HG03064 (cell line): ENCODE data around the gene TFF1.

Experiments used
- ATAC-seq: cut with Tn5 transposase; IDR thresholded peaks from one replicate; pipeline ENCODE4 v1.9.1; 2021; ENCODE audit warnings: low read depth; ENCODE audit not compliant: unreplicated experiment

The TFF1 gene

DNA sequence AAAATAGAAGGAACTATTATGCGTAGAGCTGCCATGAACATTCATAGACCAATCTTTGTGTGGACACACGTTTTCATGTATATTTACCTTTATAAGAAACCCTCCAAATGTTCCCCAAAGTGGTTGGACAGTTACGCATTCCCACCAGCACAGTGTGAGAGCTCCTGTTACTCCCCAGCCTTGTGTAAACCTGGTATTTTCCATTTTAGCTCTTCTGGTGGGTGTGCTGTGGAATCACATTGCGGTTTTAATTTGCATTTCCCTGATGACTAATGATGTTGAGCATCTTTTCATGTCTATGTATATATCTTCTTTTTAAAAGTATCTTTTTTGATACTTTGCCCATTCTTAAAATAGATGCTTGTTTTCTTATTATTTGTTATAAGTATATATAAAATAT is 34.2 kb upstream of the TFF1 start:
- no peak for ATAC-seq

- ATAC-seq: no peak
Measured at GRCh38 chr21:42398436-42399028, 32.2 kb upstream of the TFF1 start.

- no peak for ATAC-seq
Measured at GRCh38 chr21:42397746-42398394, 31.5 kb upstream of the TFF1 start.

DNA sequence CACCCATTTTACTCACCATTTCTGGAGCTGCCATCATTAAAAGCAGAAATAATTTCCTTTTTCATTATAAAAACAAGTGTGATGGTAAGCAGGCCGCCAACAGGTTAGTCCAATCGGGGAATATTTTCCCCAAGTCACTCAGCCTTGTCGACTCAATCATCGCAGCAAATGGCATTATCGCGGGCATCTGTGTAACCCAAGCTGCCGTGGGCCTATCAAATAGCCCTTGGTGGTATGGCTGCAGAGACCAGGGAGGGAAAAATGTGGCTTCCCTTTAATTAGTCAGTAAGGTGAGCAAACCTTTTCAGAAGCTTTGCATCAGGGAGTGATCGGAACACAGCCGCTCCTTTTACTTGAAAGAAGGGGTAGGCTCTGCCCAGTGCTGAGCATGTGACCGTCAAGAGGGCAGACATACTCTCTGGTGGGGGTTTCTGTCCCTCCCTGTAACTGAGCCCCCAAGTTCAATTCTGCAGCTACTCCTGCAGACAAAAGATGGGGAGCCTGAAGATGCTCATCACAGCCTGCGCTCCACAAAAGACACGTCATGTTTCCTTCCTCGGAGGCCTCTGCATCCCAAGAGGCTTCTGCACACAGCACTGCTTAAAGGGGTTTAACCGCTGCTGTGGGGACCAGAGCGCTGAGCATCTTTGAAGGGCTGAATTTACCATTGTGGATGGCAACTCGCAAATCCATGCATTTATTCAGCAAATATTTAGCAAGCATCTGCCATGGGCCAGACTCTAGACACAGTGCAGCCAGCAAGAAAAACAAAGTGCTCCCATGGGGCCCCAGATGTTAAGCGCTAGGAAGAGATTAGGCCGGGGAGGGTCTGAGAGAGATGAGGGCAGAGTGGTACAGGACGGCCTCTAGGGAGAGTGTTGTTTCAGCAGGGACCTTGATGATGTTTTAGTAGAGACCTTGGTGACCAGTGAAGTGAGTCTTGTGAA is 30.7 kb upstream of the TFF1 start:
- ATAC-seq: no peak

DNA sequence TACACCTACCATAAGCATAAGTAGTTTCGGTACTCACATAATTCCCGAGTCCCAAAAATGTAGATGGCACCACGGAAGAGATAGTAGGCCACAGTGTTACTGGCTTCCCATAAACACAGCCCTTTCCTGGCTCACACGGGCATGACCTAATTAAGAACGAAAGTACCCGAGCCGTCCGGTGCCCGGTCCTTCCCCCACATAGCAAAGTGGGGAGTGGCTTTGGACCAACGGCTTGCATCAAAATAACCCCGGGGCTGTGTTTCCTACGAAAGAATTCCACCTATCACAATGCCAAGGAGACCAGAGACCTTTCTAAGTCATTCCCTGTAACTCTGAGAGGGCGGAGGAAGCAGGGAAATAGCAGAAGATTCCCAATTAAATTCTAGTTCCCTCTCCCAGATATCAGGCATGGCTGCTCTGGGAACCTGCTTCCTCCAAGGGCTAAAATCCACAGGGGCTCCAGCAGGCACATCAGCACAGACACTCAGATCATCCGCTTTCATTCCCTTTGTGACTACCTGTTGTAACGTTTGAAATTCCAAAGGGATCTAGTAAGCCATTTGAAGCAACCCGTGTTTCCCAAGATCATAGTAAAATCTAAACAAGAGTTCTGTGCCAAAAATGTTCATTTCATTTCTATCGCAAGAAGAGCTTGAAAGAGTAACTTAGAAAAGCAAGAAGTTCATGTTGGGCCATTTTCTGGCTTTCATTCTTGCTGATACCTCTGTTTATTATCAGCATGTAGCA is 29.7 kb upstream of the TFF1 start, which contains the start of gene TMPRSS3:
TSS of gene TMPRSS3 (minus strand) at position 148 of the 747 bp plus-strand sequence. CDS start 635 bp downstream, outside the sequence.
- ATAC-seq: no peak

- no peak for ATAC-seq
Measured at GRCh38 chr21:42395302-42395701, 29.0 kb upstream of the TFF1 start.

GRCh38 chr21:42393443-42393950 is 27.2 kb upstream of the TFF1 start:
- ATAC-seq: no peak

DNA sequence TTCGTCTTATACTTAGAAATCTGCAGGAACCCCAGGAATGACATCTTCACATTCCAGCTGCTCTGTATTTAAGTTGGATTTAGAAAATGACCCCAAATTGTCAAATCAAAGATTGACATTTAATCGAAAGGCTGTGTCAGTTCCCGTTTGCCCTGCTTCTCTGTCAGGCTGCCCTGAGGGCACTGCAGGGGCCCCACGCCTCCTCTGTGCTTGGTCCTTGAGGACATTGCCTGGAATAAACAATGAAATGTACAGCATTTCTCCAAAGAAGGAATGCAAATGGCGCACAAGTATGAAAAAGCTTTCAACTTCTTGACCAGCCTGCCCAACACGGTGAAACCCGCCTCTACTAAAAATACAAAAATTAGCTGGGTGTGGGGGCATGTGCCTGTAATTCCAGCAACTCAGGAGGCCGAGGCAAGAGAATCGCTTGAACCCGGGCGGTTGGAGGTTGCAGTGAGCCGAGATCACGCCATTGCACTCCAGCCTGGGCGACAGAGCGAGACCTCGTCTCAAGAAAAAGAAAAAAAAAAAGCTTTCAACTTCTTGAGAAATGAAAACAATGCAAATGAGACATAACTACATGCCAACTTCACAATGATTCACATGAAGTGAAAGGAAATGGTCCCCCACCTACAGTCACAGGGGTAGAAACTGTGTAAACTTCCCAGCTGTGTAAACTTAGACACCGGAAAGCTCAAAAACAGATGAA is 26.6 kb upstream of the TFF1 start:
- ATAC-seq: no peak

GRCh38 chr21:42391297-42391696 is 25.0 kb upstream of the TFF1 start:
- no peak for ATAC-seq

DNA sequence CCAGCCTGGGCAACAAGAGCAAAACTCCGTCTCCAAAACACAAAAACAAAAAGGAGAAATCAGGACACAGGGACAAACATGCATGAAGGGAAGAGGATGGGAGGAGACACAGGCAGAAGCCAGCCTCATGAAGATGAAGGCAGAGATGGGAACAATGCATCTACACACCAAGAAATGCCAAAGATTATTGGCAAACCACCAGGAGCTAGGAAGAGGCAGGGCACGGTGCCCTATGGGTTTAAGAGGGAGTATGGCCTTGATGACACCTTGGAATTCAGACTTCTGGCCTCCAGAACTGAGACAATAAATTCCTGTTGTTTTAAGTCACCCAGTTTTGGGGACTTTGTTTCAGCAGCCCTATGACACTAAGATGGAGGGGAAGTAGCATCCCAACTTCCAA is 24.4 kb upstream of the TFF1 start:
- ATAC-seq: no peak

GRCh38 chr21:42390193-42390592 is 23.9 kb upstream of the TFF1 start:
- ATAC-seq: no peak

- no peak for ATAC-seq
Measured at GRCh38 chr21:42389449-42389835, 23.1 kb upstream of the TFF1 start.

GRCh38 chr21:42388740-42389448 is 22.6 kb upstream of the TFF1 start:
- no peak for ATAC-seq

GRCh38 chr21:42387843-42388340 is 21.6 kb upstream of the TFF1 start:
- ATAC-seq: no peak

- no peak for ATAC-seq
Measured at GRCh38 chr21:42387164-42387563, 20.8 kb upstream of the TFF1 start.

DNA sequence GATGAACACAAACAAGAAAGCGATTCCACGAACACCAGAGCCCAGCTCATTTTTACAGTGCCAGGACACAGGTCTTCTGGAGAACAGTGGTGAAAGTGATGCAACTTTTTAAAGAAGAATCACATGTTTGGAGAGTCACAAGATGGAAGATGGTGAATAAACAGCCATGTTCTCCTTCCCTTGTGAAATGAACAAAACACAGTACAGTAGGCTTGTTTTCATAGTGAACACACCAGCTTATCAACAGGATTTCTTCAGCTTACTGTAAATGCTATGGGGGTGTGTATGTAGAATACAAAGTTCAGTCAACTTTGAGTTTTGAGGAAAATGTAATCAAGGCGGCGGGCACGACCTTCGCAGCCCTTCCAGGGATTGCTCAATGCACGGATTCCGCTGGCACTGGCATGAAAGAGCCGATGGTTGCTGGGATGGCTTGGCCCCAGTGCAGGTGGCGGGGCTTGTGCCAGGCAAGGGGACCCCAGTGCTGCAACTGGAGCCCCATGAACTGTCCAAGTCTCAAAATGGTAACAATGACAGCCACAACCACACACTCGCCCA is 19.8 kb upstream of the TFF1 start:
- no peak for ATAC-seq

DNA sequence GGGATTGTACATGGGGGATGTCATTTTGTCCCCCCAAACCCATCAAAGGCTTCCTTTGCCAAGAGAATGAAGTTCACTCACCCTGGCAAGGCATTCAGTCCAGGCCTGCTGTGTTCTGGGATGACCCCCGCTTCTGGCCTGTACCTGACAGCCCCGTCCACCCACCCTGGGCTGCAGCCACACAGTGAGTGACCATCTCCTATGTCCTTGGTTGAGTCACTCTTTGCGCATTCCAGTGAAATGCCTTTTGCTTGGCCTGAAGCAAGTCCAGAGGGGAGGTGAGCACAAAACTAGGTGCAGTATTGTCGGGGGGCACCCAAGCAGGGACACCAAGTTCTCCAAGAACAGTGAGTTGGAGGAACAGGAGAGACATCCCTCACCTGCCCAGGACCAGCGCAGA is 19.3 kb upstream of the TFF1 start:
- ATAC-seq: no peak

DNA sequence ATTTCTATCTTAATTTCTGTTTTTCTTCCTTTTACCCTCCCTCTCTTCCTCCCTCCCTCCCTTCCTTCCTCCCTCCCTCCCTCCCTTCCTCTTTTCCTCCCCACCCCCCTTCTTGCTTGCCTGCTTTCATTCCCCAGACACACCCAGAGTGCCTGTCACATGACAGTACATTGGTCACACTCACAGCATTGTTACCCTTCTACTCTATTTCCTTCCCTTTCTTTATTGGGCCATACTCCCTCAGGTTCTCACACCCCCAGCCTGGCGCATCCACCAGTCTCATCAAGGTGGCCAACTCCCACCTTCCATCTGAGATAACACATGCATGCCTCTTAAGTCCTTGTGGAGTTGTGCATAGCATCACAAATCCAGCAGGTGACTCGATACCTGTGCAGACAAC is 18.7 kb upstream of the TFF1 start:
- ATAC-seq: no peak
